ENCODE data around the gene KCNN1. TPM values are rescaled to one million over a fixed set of nuclear protein-coding genes. Genes with fewer than 3 reads are reported as not detected.
A peak's percentile ranks its signal among the peaks of the same experiment; 100 is the strongest.

The KCNN1 gene
- total and polyA plus RNA-seq, 2 of the 13 experiments (the other 11 are each of a cell fraction or from before 2014, with no cell fraction given): 0.04 TPM; not detected in 1

GRCh38 chr19:17933414-17934129, 33.3 kb upstream of the KCNN1 start:
- Histone ChIP-seq H4K20me1 (ENCODE audit: insufficient read depth, low read length) (no peaks in the 10 kb centered on the region), H3K27ac (ENCODE audit: extremely low read length, insufficient read depth, low read length) (peak overlapping the region; percentile 80), H3K4me3 (replicated peaks in 1 of 3; ENCODE audit: insufficient read depth in 1 of 3, low read depth in 2 of 3, low read length in 3 of 3) (peak overlapping the region; percentile 91 to 97 (median 94)), H3K9me3 (ENCODE audit: low read length) (no peaks in the 10 kb centered on the region), H3K36me3 (replicated peaks in 1 of 2; ENCODE audit: control insufficient read depth in 1 of 2, insufficient read depth in 2 of 2, low read length in 2 of 2) (peaks cover 2 to 3% of the 10 kb centered on the region in 2 experiments; a peak in 2 of 5 replicates), H3K79me2 (ENCODE audit: insufficient read depth, low read length) (peaks cover 6% of the 10 kb centered on the region), H3K27me3 (ENCODE audit: control insufficient read depth in 1 of 2, insufficient read depth in 2 of 2, low read length in 2 of 2) (peaks cover 0 to 4% of the 10 kb centered on the region in 2 experiments; a peak in 1 of 5 replicates), H3K4me2 (ENCODE audit: low read depth, low read length) (peak overlapping the region; percentile 89), H3K9ac (ENCODE audit: insufficient read depth, low read depth, low read length) (peak overlapping the region; percentile 86), H3K4me1 (ENCODE audit: insufficient read depth, low read length) (peaks cover 33% of the 10 kb centered on the region), H2AFZ (ENCODE audit: low read length) (no peak overlapping the region)
- in situ Hi-C loops (cut with HindIII; ENCODE audit: extremely low pct_ligation_motif_present, low pct_unique_long_range_greater_than_20kb) (loop anchor here (5.0 to 25.0 kb wide), 2 partner anchors 66 to 129 kb away; no protein-coding TSS in a partner anchor), intact Hi-C loops (cut with micrococcal nuclease; ENCODE audit: unreplicated experiment) (loop anchor here (5.0 kb wide), 1 partner anchor 76 kb away; the partner anchor contains the start of gene RPL18A)
- POLR2A ChIA-PET: interaction anchor here (1.2 to 2.9 kb wide), 7 partner anchors 15 to 214 kb away, joined by 3 to 43 read pairs (median 4); partner anchors contain the start of genes MAP1S and RPL18A
- peak; percentile 42 for FAIRE-seq
- no TSS peak for BruUV-seq (replicated peaks)
- ATAC-seq: peak; percentile 12
- 13% methylated on average over 19 of the region's 19 CpGs for WGBS (ENCODE audit: low lambda C conversion rate)
- peak; percentile 33 for DNase-seq (ENCODE audit: low spot score)
- CTCF ChIA-PET (ENCODE audit: low intra/inter-chr PET ratio, low total read pairs): interaction anchor here (1.2 to 1.9 kb wide), 4 partner anchors 59 to 74 kb away, joined by 3 to 32 read pairs (median 5); partner anchors contain the start of genes RPL18A and SLC5A5
- TF ChIP-seq POLR2A (IDR thresholded peaks at IDR 0.05; ENCODE audit: insufficient read depth in 1 of 2, low read depth in 2 of 2, low read length in 2 of 2): 0 out of 4 replicates have a peak, but pooled peaks of 1 of the 2 experiments have one; percentile 1
- TF ChIP-seq FOXP1 (IDR thresholded peaks at IDR 0.05): no peak
- TF ChIP-seq FOXP1 (CRISPR knock-in tag; IDR thresholded peaks at IDR 0.05): no peak
- TF ChIP-seq ZNF660 (CRISPR knock-in tag; IDR thresholded peaks at IDR 0.05; ENCODE audit: borderline replicate concordance, low read depth): no peak
- TF ChIP-seq ZNF281 (CRISPR knock-in tag; IDR thresholded peaks at IDR 0.05; ENCODE audit: borderline replicate concordance): no peak
- no peak for TF ChIP-seq NBN (conservative IDR thresholded peaks at IDR 0.05)
- TF ChIP-seq MIXL1 (CRISPR knock-in tag; IDR thresholded peaks at IDR 0.05): no peak
- no peak for TF ChIP-seq SYNCRIP (IDR thresholded peaks at IDR 0.05; ENCODE audit: insufficient read depth, low read depth, low read length)
- no peak for TF ChIP-seq ZNF629 (CRISPR knock-in tag; conservative IDR thresholded peaks at IDR 0.05)
- no peak for TF ChIP-seq ZNF280D (CRISPR knock-in tag; IDR thresholded peaks at IDR 0.05)
- TF ChIP-seq TBX2 (CRISPR knock-in tag; IDR thresholded peaks at IDR 0.05; ENCODE audit: borderline replicate concordance): no peak
- no peak for TF ChIP-seq ELF4 (CRISPR knock-in tag; IDR thresholded peaks at IDR 0.05; ENCODE audit: borderline replicate concordance)
- TF ChIP-seq EZH2 (conservative IDR thresholded peaks at IDR 0.05; ENCODE audit: low read depth, low read length): no peak
- peak; percentile 30; the same call in 1 of the 2 replicates for TF ChIP-seq SRF (IDR thresholded peaks at IDR 0.05; ENCODE audit: low read depth, low read length)
- TF ChIP-seq HES4 (CRISPR knock-in tag; IDR thresholded peaks at IDR 0.05; ENCODE audit: borderline replicate concordance): no peak
- peak; percentile 10; the same call in 1 of the 2 replicates for TF ChIP-seq HIVEP1 (CRISPR knock-in tag; IDR thresholded peaks at IDR 0.05)
- TF ChIP-seq ZNF101 (CRISPR knock-in tag; IDR thresholded peaks at IDR 0.05; ENCODE audit: borderline replicate concordance, low read depth): no peak
- TF ChIP-seq IKZF1 (IDR thresholded peaks at IDR 0.05): no peak
